GM18873 (cell line): ENCODE results near the gene BRCA2.
"Not testable (repeated sequence)": the region's sequence is repeated elsewhere in the genome, so short reads cannot be mapped to it uniquely, and the experiment has no call there.

Experiments
- ATAC-seq: cut with Tn5 transposase; IDR thresholded peaks from one replicate; pipeline ENCODE4 v1.9.1; 2021; ENCODE audit warnings: mild to moderate bottlenecking, moderate library complexity, moderate number of reproducible peaks; ENCODE audit not compliant: unreplicated experiment, low FRiP score

BRCA2 gene

DNA sequence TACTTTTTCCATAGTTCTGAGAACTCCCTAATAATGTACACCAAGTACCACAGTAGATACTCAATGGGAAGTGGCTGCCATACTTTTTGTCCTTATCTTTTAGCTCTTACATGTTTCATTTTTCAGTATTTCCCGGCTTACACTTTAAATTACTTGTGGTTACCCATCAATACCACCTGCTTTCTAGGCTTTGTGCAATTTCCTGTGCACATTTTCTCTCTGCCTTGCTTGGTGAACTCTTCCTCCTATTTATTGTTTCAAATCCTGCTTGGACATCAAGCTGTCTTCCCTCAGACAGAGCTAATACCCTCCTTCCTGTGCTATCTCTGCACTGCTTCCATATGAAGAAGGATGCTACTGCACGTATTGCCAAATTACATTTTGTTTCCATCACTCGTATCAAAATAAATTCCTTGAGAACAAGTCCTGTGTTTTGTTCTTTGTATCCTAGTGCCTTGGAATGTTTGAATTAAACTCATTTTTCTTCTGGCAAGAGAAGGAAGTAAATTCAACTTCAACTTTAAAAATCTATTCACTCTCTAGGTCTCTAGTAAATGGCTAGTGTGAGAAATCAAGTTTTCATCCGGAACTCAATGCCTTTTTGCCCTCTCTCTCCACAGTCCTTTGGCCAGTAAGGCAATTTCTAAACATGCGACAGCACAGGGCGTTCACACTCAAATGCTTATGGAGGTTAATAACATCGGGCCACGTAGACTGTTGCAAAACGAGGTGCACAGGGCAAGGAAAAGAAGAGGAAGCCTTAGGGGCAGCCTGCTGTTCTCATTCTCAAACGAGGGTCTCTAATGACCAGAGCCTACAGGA, 5.8 kb upstream of the BRCA2 start:
- ATAC-seq, result peak; percentile 17

DNA sequence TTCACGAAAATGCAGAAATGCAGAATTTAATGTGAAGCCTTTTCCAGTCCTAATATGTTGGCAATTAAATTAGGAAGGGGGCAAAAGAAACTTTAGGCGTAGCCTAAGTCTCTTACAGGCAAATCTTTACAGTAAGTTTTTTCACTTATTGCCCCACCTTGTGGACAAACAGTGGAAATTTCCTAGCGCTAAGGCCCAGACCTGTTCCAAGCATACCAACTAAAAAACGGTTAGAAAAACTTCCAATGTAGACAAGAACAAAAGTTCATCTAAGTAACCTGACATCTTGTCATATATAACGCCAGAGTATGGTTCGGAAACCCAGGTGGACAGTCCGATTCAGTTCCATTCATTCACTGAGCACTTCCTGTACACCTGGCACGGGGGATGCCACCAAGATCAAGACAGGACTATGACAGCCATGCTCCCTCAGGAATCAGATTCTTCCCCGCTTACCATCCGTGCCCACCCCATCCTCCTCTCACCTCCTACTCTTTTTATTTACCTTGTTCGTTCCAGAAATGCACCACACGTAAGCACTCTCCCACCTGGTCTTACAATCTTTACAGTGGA, 5.1 kb upstream of the BRCA2 start:
- ATAC-seq, result peak; percentile 75

DNA sequence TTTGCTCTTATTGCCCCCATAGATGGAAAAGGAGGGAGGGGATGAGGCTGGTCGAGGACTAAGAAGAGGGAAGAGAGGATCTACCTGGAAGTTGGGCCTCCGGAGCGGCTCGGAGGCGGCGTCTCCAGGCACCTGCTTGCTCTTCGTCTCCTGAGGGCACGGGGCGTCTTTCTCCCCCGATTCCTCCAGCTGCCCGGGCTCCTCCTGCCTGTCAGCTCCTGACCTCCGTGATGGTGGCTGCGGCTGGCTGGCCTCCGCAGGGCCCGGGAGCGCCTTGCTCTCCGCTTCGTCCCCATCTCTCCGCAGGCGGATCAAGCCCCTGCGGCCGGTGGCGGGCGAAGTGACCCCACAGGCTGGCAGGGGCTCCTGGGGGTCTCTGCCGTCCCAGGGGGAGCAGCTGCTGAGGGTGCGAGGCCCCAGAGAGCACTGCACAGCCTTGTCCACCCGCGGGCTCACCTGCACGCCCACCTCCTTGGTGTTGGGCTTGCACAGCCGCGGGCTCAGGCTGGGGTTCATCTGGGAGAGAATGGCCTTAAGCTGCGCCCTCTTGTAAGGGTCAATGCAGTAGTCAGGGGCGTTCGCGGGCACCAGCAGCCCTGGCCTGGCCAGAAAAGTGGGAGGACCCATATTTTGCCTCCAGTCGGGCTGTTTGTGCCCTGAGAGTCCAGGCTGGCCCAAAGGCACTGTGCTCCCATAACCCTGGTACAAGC, 4.0 kb upstream of the BRCA2 start:
- ATAC-seq, result no peak

GRCh38 chr13:32314271-32315237, 754 bp upstream of the BRCA2 start:
- ATAC-seq, result no peak

GRCh38 chr13:32316028-32316339, 676 bp downstream of the BRCA2 start:
- ATAC-seq, result peak; percentile 55

GRCh38 chr13:32316501-32316900, 1.2 kb downstream of the BRCA2 start:
- no peak for ATAC-seq

DNA sequence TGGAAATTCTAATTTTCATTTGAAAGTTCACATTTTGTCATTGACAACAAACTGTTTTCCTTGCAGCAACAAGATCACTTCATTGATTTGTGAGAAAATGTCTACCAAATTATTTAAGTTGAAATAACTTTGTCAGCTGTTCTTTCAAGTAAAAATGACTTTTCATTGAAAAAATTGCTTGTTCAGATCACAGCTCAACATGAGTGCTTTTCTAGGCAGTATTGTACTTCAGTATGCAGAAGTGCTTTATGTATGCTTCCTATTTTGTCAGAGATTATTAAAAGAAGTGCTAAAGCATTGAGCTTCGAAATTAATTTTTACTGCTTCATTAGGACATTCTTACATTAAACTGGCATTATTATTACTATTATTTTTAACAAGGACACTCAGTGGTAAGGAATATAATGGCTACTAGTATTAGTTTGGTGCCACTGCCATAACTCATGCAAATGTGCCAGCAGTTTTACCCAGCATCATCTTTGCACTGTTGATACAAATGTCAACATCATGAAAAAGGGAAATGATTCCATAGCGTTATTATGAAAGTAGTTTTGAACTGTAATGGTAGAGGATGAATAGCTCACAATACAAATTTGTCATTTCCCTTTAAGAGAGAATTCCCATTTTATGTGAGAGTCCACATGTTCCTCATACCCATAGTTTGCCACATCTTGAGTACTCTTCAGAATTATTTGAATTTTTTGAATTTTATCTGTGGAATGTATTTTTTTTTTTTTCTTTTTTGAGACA, 2.6 kb downstream of the BRCA2 start:
- no peak for ATAC-seq

DNA sequence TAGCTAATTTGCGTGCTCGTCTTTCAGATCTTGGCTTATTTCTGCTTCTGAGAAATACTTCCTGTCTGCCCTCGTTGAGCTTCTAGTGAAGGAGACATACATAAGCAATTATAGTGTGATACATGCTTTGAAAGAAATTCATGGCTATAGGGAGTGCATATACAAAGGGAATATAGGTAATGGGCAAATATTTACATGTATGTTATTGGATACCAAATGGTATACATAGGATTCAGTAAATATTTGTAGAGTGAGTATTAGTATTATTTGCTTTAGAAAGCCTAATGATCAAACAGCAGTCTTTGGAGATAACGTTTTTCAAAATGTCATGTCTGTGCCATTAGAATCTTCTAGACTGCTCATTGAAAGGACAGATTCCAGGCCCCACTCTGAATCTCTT, 5.2 kb downstream of the BRCA2 start:
- no peak for ATAC-seq

DNA sequence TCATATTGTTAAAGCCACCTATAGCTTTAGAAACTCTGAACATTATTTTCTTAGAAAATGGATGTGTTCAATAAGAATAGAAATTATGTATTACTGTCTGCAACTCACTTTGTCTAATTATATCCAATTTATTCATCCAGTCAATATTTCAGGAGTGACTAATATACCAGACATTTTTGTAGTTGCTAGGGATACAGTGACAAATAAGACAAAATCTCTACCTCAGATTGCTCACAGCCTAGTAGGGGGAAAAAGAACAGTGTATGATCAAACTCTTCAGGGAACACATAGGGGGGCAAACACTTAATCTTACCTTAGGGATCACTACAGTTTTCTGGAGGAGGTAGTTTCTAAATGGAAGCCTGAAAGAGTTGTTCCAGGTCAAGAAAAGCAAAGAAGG, 8.6 kb downstream of the BRCA2 start:
- no peak for ATAC-seq

DNA sequence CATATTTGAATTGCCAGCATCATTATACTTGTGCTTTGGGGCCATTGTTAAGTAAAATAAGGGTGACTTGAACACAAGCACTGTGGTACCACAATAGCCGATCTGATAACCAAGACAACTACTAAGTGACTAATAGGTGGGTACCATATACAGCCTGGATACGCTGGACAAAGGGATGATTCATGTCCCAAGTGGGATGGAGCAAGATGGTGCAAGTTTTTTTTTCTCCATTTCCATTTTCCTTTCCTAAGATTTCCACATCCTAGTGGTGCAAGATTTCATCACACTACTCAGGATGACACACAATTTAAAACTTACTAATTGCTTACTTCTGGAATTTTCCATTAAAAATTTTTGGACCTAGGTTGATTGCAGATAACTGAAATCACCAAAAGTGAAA, 15.1 kb downstream of the BRCA2 start:
- no peak for ATAC-seq

- no peak for ATAC-seq
Measured at GRCh38 chr13:32334671-32335070, 19.4 kb downstream of the BRCA2 start.

DNA sequence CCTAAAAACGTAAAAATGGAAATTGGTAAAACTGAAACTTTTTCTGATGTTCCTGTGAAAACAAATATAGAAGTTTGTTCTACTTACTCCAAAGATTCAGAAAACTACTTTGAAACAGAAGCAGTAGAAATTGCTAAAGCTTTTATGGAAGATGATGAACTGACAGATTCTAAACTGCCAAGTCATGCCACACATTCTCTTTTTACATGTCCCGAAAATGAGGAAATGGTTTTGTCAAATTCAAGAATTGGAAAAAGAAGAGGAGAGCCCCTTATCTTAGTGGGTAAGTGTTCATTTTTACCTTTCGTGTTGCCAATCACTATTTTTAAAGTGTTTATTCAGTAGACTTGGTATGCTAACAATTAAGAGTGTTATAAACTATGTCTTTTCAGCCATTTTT, 25.6 kb downstream of the BRCA2 start:
- ATAC-seq, result no peak

- no peak for ATAC-seq
Measured at GRCh38 chr13:32347651-32348050, 32.3 kb downstream of the BRCA2 start.

DNA sequence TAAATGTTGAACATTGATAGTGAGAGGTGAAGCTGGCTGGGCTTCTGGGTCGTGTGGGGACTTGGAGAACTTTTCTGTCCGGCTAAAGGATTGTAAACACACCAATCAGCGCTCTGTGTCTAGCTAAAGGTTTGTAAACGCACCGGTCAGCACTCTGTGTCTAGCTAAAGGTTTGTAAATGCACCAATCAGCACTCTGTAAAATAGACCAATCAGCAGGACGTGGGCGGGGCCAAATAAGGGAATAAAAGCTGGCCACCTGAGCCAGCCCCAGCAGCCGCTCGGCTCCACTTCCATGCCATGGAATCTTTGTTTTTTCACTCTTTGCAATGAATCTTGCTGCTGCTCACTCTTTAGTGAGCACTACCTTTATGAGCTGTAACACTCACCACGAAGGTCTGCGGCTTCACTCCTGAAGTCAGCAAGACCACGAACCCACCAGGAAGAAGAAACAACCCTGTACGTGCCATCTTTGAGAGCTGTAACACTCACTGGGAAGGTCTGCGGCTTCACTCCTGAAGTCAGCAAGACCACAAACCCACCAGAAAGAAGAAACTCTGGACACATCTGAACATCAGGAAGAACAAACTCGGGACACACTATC, 35.6 kb downstream of the BRCA2 start:
- ATAC-seq, result not testable (repeated sequence)

DNA sequence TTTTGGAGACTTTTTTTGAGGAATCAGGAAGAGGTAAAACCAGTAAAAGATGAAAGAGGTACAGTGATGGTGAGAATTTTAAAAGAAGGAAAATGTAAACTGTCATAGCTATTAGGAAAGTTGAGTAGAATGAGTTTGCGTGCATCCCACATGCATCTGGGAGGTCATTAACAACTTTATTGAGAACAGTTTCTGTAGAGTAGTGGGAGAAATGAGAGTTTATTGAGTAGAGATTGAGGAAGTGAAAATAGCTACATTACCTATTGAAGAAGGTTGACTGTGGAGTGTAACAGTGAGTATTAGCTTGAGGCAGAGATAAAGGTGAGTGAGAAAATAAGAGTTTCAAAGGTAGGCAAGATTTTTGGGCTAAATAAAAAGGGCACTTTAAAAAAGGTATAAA, 38.7 kb downstream of the BRCA2 start:
- no peak for ATAC-seq

GRCh38 chr13:32355935-32356334, 40.6 kb downstream of the BRCA2 start:
- ATAC-seq, result not testable (repeated sequence)

- ATAC-seq, result no peak
Measured at GRCh38 chr13:32362574-32362973, 47.3 kb downstream of the BRCA2 start.

DNA sequence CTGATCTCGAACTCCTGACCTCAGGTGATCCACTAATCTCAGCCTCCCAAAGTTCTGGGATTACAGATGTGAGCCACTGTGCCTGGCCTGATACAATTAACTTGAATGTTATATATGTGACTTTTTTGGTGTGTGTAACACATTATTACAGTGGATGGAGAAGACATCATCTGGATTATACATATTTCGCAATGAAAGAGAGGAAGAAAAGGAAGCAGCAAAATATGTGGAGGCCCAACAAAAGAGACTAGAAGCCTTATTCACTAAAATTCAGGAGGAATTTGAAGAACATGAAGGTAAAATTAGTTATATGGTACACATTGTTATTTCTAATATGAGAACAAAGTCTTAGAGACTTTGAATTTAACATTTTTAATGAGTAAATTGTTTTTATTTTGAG, 55.5 kb downstream of the BRCA2 start:
- ATAC-seq, result no peak

DNA sequence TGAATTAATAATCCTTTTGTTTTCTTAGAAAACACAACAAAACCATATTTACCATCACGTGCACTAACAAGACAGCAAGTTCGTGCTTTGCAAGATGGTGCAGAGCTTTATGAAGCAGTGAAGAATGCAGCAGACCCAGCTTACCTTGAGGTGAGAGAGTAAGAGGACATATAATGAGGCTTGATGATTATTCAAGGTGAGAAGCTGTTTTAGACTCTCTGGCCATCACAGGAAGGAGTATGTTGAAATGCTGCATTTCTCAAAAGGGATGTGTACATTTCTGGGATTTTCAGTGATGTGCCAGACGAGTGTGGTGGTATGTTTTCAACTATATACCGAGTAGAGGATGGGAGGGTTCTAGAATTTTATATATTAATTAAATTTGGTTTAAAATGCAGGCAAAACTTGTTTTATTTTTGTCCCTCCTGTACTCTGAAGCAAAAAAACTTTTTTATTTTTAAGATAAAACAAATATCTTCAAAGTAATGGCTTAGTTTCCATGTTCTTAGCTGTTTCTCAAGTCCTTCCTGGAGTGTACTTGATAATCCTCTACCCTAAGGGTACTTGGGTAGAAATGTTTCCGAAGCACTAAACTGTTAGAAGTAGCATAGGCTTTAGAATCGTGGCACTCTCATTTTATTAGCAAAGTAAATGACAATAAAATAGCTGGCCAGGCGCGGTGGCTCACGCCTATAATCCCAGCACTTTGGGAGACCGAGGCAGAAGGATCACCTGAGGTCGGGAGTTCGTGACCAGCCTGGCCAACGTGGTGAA, 61.5 kb downstream of the BRCA2 start:
- ATAC-seq, result no peak
